Spleen (tissue), 7 donors: ENCODE data around the gene APP.

Experiments
- POLR2A ChIP-seq, 3 donors: fragments of 450-650 bp; IDR thresholded peaks; one replicate each; pipeline ENCODE4 v1.5.1; 2017; ENCODE audit warnings: antibody characterized with exemption in 3 of 3, mild to moderate bottlenecking in 1 of 3
- TF ChIP-seq, protein P1 (sequence below), 11 experiments: fragments of 200-600 bp in 7 of 11; fragments of 450-650 bp in 4 of 11; sonication (generic) in 4 of 11; IDR thresholded peaks in 8 of 11; conservative IDR thresholded peaks in 3 of 11; 1 replicate in 7 of 11; 2 replicates in 4 of 11; pipeline versions ENCODE4 v1.4.0 to v1.8.0; 2016 to 2021; ENCODE audit warnings: antibody characterized with exemption in 11 of 11, inconsistent platforms in 4 of 11, mild to moderate bottlenecking in 1 of 11
- donor health status: DM: no; HTN: no; CAD: no; lungs with moderate emphysema.
- donor health status: DM: no; HTN: no; CAD: no.
- donor health status: DM: no; HTN: no; CAD: no.

- no peak for TF ChIP-seq POLR2A (IDR thresholded peaks at IDR 0.05)
- TF ChIP-seq, protein P1, sequence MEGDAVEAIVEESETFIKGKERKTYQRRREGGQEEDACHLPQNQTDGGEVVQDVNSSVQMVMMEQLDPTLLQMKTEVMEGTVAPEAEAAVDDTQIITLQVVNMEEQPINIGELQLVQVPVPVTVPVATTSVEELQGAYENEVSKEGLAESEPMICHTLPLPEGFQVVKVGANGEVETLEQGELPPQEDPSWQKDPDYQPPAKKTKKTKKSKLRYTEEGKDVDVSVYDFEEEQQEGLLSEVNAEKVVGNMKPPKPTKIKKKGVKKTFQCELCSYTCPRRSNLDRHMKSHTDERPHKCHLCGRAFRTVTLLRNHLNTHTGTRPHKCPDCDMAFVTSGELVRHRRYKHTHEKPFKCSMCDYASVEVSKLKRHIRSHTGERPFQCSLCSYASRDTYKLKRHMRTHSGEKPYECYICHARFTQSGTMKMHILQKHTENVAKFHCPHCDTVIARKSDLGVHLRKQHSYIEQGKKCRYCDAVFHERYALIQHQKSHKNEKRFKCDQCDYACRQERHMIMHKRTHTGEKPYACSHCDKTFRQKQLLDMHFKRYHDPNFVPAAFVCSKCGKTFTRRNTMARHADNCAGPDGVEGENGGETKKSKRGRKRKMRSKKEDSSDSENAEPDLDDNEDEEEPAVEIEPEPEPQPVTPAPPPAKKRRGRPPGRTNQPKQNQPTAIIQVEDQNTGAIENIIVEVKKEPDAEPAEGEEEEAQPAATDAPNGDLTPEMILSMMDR (IDR thresholded peaks at IDR 0.05 in 8 of 11, conservative IDR thresholded peaks at IDR 0.05 in 3 of 11) = no peak
Observed at GRCh38 chr21:26085127-26085526, 85.4 kb downstream of the APP start.
